ENCODE data around the gene PHAX.
"Not testable (repeated sequence)": the region's sequence is repeated elsewhere in the genome, so short reads cannot be mapped to it uniquely, and the experiment has no call there.

The PHAX gene

DNA sequence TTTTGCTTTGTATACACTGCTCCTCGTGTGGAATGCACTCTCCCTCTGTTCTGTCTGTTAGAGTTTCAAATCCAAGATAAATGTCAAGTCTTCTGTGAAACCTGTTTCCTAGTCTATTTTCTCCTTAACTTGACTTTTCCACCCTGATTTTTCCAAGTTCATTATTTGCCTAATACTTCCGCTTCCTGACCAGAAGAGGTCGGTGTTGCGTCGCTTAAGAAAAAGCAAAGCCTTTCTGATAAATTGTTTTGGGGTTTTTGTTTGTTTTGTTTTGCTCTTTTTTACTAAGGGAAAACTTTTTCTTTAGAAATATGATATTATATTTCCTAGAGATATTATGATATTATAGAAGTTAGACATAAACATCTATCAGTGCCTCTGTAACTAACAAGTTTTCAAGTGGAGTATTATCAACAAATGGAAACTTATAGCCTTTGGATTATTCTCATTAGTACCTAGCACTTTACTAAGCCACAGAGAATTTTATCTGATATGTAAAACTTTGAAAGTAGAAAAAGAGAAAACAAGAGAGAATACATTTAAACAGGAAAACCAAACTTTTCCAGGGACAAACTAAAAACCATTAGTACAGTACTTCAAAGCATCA is 55.8 kb downstream of the PHAX start:
- no peak for DNase-seq (ENCODE audit: low read depth in 2 of 2)

DNA sequence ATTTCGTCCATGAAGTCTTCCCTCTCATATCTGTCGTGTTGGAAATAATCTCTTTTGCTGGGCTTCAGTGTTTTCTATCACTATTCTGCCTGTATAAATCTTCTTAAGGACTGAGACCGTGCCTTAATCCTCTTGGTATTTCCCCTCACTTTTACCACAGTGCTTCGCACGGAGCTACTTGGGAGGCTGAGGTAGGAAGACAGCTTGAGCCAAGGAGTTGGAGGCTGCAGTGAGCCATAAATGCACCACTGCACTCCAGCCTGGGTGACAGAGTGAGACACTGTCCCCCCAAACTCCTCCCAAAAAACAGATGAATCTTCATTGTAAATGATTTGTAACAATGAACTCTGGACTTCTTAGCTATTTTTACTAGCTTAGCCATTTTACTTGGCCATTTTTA is 57.8 kb downstream of the PHAX start:
- DNase-seq (ENCODE audit: low read depth in 2 of 2): no peak

DNA sequence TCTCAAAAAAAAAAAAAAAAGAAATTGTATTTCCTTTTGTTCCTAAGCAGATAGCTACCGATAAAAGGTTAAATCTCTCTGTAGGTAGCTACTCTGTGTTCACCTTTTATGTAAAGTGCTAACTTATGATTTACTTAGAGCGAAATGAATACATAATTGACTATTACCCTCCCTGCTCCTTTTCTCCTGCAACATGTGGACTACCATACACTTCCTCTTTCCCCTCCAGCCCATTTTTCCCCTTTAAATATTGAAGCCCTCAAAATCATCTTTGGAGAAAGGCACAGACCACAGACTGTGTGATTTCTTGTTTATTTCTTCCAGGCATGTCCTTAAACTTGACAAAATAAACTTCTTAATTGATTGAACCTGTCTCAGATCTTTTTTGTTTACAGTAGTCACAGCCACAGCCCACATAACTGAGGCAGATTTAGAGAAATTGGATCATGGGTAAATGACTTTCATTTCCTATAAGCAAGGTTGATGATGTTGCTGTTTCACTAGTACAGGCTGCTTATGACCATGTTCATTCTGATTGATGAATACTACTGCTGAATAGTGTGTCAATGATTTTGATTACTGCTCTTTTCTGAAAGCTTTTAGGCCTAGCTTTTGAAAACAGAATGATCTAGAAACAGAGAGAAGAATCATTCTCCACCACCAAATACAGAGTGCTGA is 59.2 kb downstream of the PHAX start:
- DNase-seq (ENCODE audit: low read depth in 2 of 2): no peak

DNA sequence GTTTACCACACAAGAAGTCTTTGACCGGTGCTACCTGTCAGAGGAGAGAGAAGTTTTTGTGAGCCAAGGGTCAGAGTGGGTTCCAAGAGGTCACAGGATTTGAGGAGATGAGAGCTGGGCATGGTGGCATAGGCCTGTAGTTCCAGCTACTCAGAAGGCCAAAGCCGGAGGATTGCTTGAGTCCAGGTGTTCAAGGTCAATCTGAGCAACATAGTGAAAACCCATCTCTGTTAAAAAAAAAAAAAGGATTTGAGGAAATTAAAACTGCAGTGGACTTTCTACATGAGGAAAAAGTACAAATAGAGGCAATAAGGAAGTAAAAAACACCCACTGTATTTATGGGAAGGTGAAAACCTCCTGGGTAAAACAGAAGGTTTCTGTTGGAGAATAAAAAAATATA is 63.8 kb downstream of the PHAX start:
- DNase-seq (ENCODE audit: low read depth in 2 of 2): no peak

- not testable (repeated sequence) for DNase-seq (ENCODE audit: low read depth in 2 of 2)
These were observed 69.4 kb downstream of the PHAX start for GRCh38 chr5:126670109-126670508.

DNA sequence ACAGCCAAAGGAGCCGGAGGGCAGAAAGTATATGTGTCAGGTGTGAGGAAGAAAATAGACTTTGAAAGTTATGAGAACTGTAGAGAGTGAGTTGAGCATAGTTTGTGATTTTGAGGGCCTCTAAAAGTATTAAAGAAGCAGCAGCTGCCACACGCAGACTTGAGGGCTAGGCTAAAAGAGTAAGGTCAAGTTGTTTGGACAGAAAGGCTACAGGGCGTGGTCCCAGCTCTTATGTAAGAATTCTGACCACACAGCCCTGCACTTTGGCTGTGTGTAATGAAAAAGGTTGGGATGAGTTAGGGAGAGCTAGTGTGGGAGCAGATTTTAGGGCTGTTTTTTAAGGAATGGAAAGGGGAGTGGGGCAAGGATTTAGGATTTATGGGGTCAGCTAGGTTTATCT is 70.9 kb downstream of the PHAX start:
- DNase-seq (ENCODE audit: low read depth in 2 of 2): not testable (repeated sequence)

- no peak for DNase-seq (ENCODE audit: low read depth in 2 of 2)
These were observed 72.7 kb downstream of the PHAX start for GRCh38 chr5:126673477-126673876.

DNA sequence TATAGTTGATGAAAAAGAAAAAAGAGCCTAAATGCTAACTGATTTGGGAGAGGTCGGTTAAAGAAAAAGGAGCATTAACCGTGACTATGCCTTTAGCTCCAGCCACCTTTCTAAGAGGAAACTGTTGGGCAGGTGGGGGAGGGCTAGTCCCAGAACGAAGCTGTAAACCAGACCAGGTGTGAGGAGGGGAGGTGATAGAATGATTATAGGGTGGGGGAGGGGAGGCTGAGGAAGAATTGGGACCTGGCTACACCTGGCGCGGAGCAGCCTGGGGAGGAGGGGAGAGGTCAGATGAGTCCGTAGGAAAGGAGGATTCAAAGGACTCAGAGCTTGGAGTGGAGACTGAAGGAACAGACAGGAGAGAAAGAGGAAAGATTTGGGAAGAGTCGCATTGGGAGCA is 73.4 kb downstream of the PHAX start:
- no peak for DNase-seq (ENCODE audit: low read depth in 2 of 2)

DNA sequence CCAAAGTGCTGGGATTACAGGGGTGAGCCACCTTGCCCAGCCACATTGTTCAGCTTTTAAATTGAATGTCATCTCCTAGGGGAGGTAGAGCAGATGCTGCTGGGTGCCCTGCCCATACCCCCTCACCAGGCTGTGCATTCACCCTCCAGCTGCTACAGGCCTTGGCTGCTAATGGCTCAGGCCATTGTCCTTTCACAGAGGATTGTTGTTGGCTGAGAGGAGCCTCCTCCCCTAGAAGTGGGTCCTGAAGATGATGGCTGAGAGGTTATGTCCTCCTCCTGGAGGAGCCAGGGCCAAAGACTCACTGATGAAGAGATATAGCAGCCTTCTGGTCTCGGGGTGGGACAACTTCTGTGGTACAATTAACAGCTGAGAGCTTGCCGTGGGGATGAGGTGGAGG is 74.6 kb downstream of the PHAX start:
- DNase-seq (ENCODE audit: low read depth in 2 of 2): no peak

DNA sequence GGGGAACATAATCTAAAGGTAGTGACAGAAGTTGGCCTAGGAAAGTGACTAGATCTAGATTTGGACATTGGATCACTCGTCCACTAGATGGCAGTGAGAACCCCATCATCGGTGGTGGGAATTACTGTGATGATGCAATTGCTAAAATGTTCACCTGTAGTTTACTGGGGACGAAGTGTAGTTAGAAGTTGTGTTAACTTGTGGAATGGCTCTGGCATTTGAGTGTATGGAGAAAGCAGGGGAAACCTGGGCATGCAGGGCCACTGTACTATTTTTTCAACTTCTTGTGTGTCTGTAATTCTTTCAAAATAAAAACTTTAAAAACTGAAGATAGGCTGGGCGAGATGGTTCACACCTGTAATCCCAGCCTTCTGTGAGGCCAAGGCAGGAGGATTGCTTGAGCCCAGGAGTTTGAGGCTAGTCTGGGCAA is 75.5 kb downstream of the PHAX start:
- peak; percentile 12 to 33 for DNase-seq (ENCODE audit: low read depth in 2 of 2)

Measured in stimulated activated CD8-positive, alpha-beta memory T cell treated with anti-CD3 and anti-CD28 coated beads, Interleukin-7, amount 100 ng/mL, for 1 hour (primary cell).